Caco-2 (cell line): ENCODE data around the gene KCNQ5. TPM values are rescaled to one million over a fixed set of nuclear protein-coding genes. Genes with fewer than 3 reads are reported as not detected.

Experiments used
- BruUV-seq: library from RNA; stranded (reverse); fragments of 400-500 nt; replicated peaks from 2 replicates; lab custom pipeline; 2021; lab: Mats Ljungman, UMichigan
- CTCF ChIA-PET: fragments of 300-600 bp; sonication (Branson Sonifier 250); formaldehyde crosslinking; loops from one replicate; lab custom pipeline; 2022; ENCODE audit warnings: antibody characterized with exemption; lab: Charles Lee
- POLR2A ChIA-PET: fragments of 300-600 bp; sonication (Branson Sonifier 250); formaldehyde crosslinking; loops from one replicate; lab custom pipeline; 2022; ENCODE audit warnings: antibody characterized with exemption; lab: Charles Lee
- DNase-seq, 2 experiments: peaks; one replicate each; pipeline versions ENCODE4 v3.0.0 to v3.0.0-alpha.2; 2020 to 2022
- H3K27me3 ChIP-seq: replicated peaks from 2 replicates; pipeline ENCODE4 v1.6.0; 2011; ENCODE audit warnings: low read length; ENCODE audit not compliant: control insufficient read depth, insufficient read depth
- H3K36me3 ChIP-seq: 2 replicates; pipeline ENCODE4 v1.5.1; 2011; ENCODE audit warnings: low read length; ENCODE audit not compliant: control insufficient read depth, insufficient read depth
- H3K4me1 ChIP-seq: fragments of 250-450 bp; sonication (Bioruptor Pico); 2 replicates; pipeline ENCODE4 v1.5.1; 2020; ENCODE audit warnings: mild to moderate bottlenecking
- H3K4me3 ChIP-seq: 2 replicates; pipeline ENCODE4 v1.5.1; 2011; ENCODE audit warnings: low read depth, mild to moderate bottlenecking, control low read depth, low read length
- H3K9me3 ChIP-seq: fragments of 250-450 bp; sonication (Bioruptor Pico); 2 replicates; pipeline ENCODE4 v1.5.1; 2020; ENCODE audit warnings: mild to moderate bottlenecking, moderate library complexity
- H3K27ac Mint-ChIP-seq: one replicate; pipeline ENCODE4 v1.8.0; 2022; ENCODE audit warnings: mixed read lengths; ENCODE audit not compliant: unreplicated experiment
- H3K27me3 Mint-ChIP-seq: one replicate; pipeline ENCODE4 v1.8.0; 2022; ENCODE audit warnings: mixed read lengths; ENCODE audit not compliant: insufficient read depth, unreplicated experiment
- H3K36me3 Mint-ChIP-seq: one replicate; pipeline ENCODE4 v1.8.0; 2022; ENCODE audit warnings: mild to moderate bottlenecking, mixed read lengths; ENCODE audit not compliant: insufficient read depth, unreplicated experiment
- H3K4me1 Mint-ChIP-seq: one replicate; pipeline ENCODE4 v1.8.0; 2022; ENCODE audit warnings: low read depth, mixed read lengths; ENCODE audit not compliant: unreplicated experiment
- H3K4me3 Mint-ChIP-seq: one replicate; pipeline ENCODE4 v1.8.0; 2022; ENCODE audit warnings: mild to moderate bottlenecking, moderate library complexity, mixed read lengths; ENCODE audit not compliant: unreplicated experiment
- H3K9me3 Mint-ChIP-seq: one replicate; pipeline ENCODE4 v1.8.0; 2022; ENCODE audit warnings: mixed read lengths; ENCODE audit not compliant: unreplicated experiment
- intact Hi-C: fragments of 100-400 bp; cut with micrococcal nuclease; formaldehyde crosslinking; loops from one replicate; pipeline ENCODE4 v1.10.0; 2022; ENCODE audit not compliant: unreplicated experiment
- total RNA-seq: library from RNA; stranded (reverse); gene quantifications from 2 replicates; pipeline ENCODE4 v1.2.3, GENCODE V29; 2022
- TF ChIP-seq, protein P1 (sequence below), 2 experiments: fragments of 200-600 bp in 1 of 2; IDR thresholded peaks; 1 replicate in 1 of 2; 2 replicates in 1 of 2; pipeline versions ENCODE4 v1.5.1 to v1.8.0; 2011 to 2022; ENCODE audit warnings: antibody characterized with exemption in 1 of 2, control low read depth in 1 of 2, inconsistent platforms in 1 of 2, low read depth in 1 of 2, low read length in 1 of 2, mild to moderate bottlenecking in 1 of 2, moderate library complexity in 1 of 2; ENCODE audit not compliant: insufficient read depth in 1 of 2, severe bottlenecking in 1 of 2, unreplicated experiment in 1 of 2

Gene KCNQ5
- total RNA-seq, 1 experiment from 2014 or later: 0.20 TPM

DNA sequence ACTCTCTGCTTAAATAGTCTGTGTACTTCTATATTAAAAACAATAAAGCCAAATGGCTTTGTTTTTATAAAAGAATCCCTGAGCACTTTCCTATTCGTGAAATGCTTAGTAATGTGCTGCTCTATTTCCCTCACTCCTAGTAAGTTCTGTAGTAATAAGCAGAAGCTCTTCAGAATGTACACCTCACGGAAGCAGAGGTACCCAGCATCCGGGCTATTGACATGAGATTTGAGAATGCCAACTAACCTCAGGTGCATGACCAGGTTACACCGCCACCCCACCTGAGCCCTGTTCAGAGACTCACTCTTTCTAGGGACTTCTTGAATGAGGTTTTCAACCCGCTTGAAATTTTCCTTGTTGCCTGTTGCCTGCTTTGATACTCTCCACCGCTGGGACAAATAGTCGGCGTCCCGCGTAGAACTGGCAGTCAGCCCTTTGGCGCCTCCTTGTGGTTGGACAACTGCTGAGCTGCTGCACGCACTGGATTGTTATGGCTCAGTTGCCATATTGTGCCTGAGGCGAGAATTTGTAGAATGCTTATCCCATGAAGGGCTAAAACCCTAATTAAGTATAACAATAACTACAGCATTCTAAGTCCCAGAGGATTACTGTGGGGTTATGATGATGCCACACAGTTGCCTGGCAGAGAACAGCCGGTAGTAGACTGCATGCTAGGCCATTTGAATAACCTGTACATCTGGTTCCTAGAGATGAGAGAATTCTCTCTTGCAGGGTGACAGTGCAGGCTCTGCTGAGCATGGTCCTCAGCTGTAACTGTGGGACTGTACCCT lies 508.0 kb downstream of the KCNQ5 start:
- CTCF ChIA-PET: interaction anchor here (0.6 to 1.8 kb wide), 6 partner anchors 10 to 718 kb away, joined by 3 to 23 read pairs (median 4); no protein-coding TSS in a partner anchor
- BruUV-seq: no TSS peak
- POLR2A ChIA-PET: interaction anchor here (0.6 kb wide), 1 partner anchor 129 kb away, joined by 4 read pairs; no protein-coding TSS in a partner anchor
- intact Hi-C loops: loop anchor here (1.0 to 5.0 kb wide), 5 partner anchors 52 to 718 kb away; no protein-coding TSS in a partner anchor
- Mint-ChIP-seq H3K27me3 (peaks cover 13% of the 10 kb centered on the region), H3K4me1 (no peaks in the 10 kb centered on the region), H3K27ac (no peak overlapping the region), H3K36me3 (no peaks in the 10 kb centered on the region), H3K9me3 (no peaks in the 10 kb centered on the region), H3K4me3 (no peak overlapping the region)
- peak; percentile 73 to 88 for DNase-seq
- TF ChIP-seq, protein P1, sequence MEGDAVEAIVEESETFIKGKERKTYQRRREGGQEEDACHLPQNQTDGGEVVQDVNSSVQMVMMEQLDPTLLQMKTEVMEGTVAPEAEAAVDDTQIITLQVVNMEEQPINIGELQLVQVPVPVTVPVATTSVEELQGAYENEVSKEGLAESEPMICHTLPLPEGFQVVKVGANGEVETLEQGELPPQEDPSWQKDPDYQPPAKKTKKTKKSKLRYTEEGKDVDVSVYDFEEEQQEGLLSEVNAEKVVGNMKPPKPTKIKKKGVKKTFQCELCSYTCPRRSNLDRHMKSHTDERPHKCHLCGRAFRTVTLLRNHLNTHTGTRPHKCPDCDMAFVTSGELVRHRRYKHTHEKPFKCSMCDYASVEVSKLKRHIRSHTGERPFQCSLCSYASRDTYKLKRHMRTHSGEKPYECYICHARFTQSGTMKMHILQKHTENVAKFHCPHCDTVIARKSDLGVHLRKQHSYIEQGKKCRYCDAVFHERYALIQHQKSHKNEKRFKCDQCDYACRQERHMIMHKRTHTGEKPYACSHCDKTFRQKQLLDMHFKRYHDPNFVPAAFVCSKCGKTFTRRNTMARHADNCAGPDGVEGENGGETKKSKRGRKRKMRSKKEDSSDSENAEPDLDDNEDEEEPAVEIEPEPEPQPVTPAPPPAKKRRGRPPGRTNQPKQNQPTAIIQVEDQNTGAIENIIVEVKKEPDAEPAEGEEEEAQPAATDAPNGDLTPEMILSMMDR (IDR thresholded peaks at IDR 0.05; ENCODE audit: insufficient read depth in 1 of 2, low read depth in 1 of 2, low read length in 1 of 2, severe bottlenecking in 1 of 2, unreplicated experiment in 1 of 2): peak; percentile 97
- no peaks in the 10 kb centered on the region for H3K9me3 ChIP-seq
- no peaks in the 10 kb centered on the region; the same call in 1 of the 2 replicates for H3K27me3 ChIP-seq
- no peak overlapping the region for H3K4me3 ChIP-seq
- H3K36me3 ChIP-seq: no peaks in the 10 kb centered on the region
- no peaks in the 10 kb centered on the region for H3K4me1 ChIP-seq

GRCh38 chr6:73131706-73132105 lies 509.8 kb downstream of the KCNQ5 start:
- no peaks in the 10 kb centered on the region for H3K9me3 Mint-ChIP-seq
- ChIA-PET CTCF (no interaction called here), POLR2A (no interaction called here)
- intact Hi-C loops: loop anchor here (5.0 kb wide), 2 partner anchors 51 to 196 kb away; no protein-coding TSS in a partner anchor
- H3K4me1 Mint-ChIP-seq: no peaks in the 10 kb centered on the region
- TF ChIP-seq, protein P1 (IDR thresholded peaks at IDR 0.05; ENCODE audit: insufficient read depth in 1 of 2, low read depth in 1 of 2, low read length in 1 of 2, severe bottlenecking in 1 of 2, unreplicated experiment in 1 of 2): no peak
- no peak overlapping the region for H3K4me3 Mint-ChIP-seq
- H3K27ac Mint-ChIP-seq: no peak overlapping the region
- no peak overlapping the region for H3K4me3 ChIP-seq
- H3K27me3 Mint-ChIP-seq: peaks cover 18% of the 10 kb centered on the region
- no peaks in the 10 kb centered on the region for H3K4me1 ChIP-seq
- H3K36me3 ChIP-seq: no peaks in the 10 kb centered on the region
- no TSS peak for BruUV-seq
- no peaks in the 10 kb centered on the region; the same call in 1 of the 2 replicates for H3K27me3 ChIP-seq
- DNase-seq: no peak
- no peaks in the 10 kb centered on the region for H3K36me3 Mint-ChIP-seq
- no peaks in the 10 kb centered on the region for H3K9me3 ChIP-seq

GRCh38 chr6:73134588-73134987 lies 512.7 kb downstream of the KCNQ5 start:
- no peak overlapping the region for H3K4me3 Mint-ChIP-seq
- TF ChIP-seq, protein P1 (IDR thresholded peaks at IDR 0.05; ENCODE audit: insufficient read depth in 1 of 2, low read depth in 1 of 2, low read length in 1 of 2, severe bottlenecking in 1 of 2, unreplicated experiment in 1 of 2): peak; percentile 56 to 64
- POLR2A ChIA-PET: no interaction called here

More at GRCh38 chr6:73134588-73134987, 512.7 kb downstream of the KCNQ5 start:
- H3K27ac Mint-ChIP-seq: no peak overlapping the region
- no peaks in the 10 kb centered on the region for H3K36me3 Mint-ChIP-seq
- H3K4me1 Mint-ChIP-seq: no peaks in the 10 kb centered on the region
- H3K27me3 ChIP-seq: no peaks in the 10 kb centered on the region; the same call in 1 of the 2 replicates
- DNase-seq: peak; percentile 53 to 57
- no peaks in the 10 kb centered on the region for H3K9me3 Mint-ChIP-seq
- peaks cover 13% of the 10 kb centered on the region for H3K27me3 Mint-ChIP-seq
- no peaks in the 10 kb centered on the region for H3K36me3 ChIP-seq
- CTCF ChIA-PET: no interaction called here
- H3K4me1 ChIP-seq: no peaks in the 10 kb centered on the region
- no peak overlapping the region for H3K4me3 ChIP-seq
- no peaks in the 10 kb centered on the region for H3K9me3 ChIP-seq
- intact Hi-C loops: loop anchor here (5.0 kb wide), 2 partner anchors 48 to 193 kb away; no protein-coding TSS in a partner anchor
- no TSS peak for BruUV-seq
